ENCODE results near the gene GPC4. TPM values are rescaled to one million over a fixed set of nuclear protein-coding genes. Genes with fewer than 3 reads are reported as not detected.

GPC4 gene
- total RNA-seq, 1 experiment from 2014 or later = 1.2 TPM

DNA sequence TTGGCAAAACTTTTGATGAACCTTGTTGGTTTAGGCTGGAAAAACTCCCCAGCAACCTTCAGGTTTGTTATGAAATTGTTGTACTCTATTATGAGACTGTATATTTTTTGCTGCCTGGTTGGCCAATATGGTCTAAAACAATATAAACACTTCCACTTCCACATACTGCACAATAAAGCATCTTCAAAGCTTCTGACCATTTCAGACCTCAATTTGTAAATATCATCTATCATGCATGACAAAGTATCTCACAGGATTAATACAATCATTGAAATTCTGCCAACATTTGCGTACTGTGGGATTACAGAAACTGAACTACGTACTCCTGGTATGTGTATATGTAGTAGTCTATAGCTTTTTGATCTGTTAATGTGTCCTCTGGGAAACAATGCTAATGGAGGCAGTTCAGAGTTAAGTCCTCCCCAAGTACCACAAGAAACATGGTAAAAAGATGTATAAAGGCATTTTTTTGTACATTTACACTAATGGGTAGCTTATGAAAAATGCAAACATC lies 40.4 kb downstream of the GPC4 start:
- CTCF ChIA-PET = interaction anchor here (0.7 kb wide), 1 partner anchor 321 kb away, joined by 3 read pairs; no protein-coding TSS in a partner anchor
- Histone ChIP-seq H3K9me3 (no peaks in the 10 kb centered on the region), H3K4me1 (no peaks in the 10 kb centered on the region), H3K27me3 (replicated peaks; ENCODE audit: control insufficient read depth, insufficient read depth, low read length) (no peaks in the 10 kb centered on the region), H3K4me3 (ENCODE audit: low read depth, low read length) (no peak overlapping the region), H3K36me3 (ENCODE audit: control insufficient read depth, insufficient read depth, low read length) (no peaks in the 10 kb centered on the region)
- no peak for TF ChIP-seq CTCF (IDR thresholded peaks at IDR 0.05; ENCODE audit: insufficient read depth in 1 of 2, low read depth in 1 of 2, low read length in 1 of 2, severe bottlenecking in 1 of 2, unreplicated experiment in 1 of 2)
- H3K27me3 Mint-ChIP-seq (ENCODE audit: insufficient read depth, unreplicated experiment) = no peaks in the 10 kb centered on the region
- no peak for DNase-seq
- POLR2A ChIA-PET = no interaction called here
- H3K9me3 Mint-ChIP-seq (ENCODE audit: unreplicated experiment) = no peaks in the 10 kb centered on the region
- intact Hi-C loops (cut with micrococcal nuclease; ENCODE audit: unreplicated experiment) = no loop called here
- H3K36me3 Mint-ChIP-seq (ENCODE audit: insufficient read depth, unreplicated experiment) = no peaks in the 10 kb centered on the region
- no peak overlapping the region for H3K27ac Mint-ChIP-seq (ENCODE audit: unreplicated experiment)
- H3K4me3 Mint-ChIP-seq (ENCODE audit: unreplicated experiment) = no peak overlapping the region
- no peaks in the 10 kb centered on the region for H3K4me1 Mint-ChIP-seq (ENCODE audit: low read depth, unreplicated experiment)
- no TSS peak for BruUV-seq (replicated peaks)

GRCh38 chrX:133373386-133374079 lies 41.8 kb downstream of the GPC4 start:
- Histone ChIP-seq H3K27me3 (replicated peaks; ENCODE audit: control insufficient read depth, insufficient read depth, low read length) (no peaks in the 10 kb centered on the region), H3K4me3 (ENCODE audit: low read depth, low read length) (no peak overlapping the region), H3K4me1 (no peaks in the 10 kb centered on the region), H3K36me3 (ENCODE audit: control insufficient read depth, insufficient read depth, low read length) (no peaks in the 10 kb centered on the region), H3K9me3 (no peaks in the 10 kb centered on the region)
- Mint-ChIP-seq H3K27me3 (ENCODE audit: insufficient read depth, unreplicated experiment) (no peaks in the 10 kb centered on the region), H3K27ac (ENCODE audit: unreplicated experiment) (no peak overlapping the region), H3K9me3 (ENCODE audit: unreplicated experiment) (no peaks in the 10 kb centered on the region), H3K4me1 (ENCODE audit: low read depth, unreplicated experiment) (no peaks in the 10 kb centered on the region), H3K4me3 (ENCODE audit: unreplicated experiment) (no peak overlapping the region), H3K36me3 (ENCODE audit: insufficient read depth, unreplicated experiment) (no peaks in the 10 kb centered on the region)
- BruUV-seq (replicated peaks) = no TSS peak
- POLR2A ChIA-PET = no interaction called here
- intact Hi-C loops (cut with micrococcal nuclease; ENCODE audit: unreplicated experiment) = no loop called here
- CTCF ChIA-PET = no interaction called here
- DNase-seq = no peak
- no peak for TF ChIP-seq CTCF (IDR thresholded peaks at IDR 0.05; ENCODE audit: insufficient read depth in 1 of 2, low read depth in 1 of 2, low read length in 1 of 2, severe bottlenecking in 1 of 2, unreplicated experiment in 1 of 2)

GRCh38 chrX:133370696-133371275 lies 44.5 kb downstream of the GPC4 start:
- Mint-ChIP-seq H3K27ac (ENCODE audit: unreplicated experiment) (no peak overlapping the region), H3K27me3 (ENCODE audit: insufficient read depth, unreplicated experiment) (no peaks in the 10 kb centered on the region), H3K4me1 (ENCODE audit: low read depth, unreplicated experiment) (no peaks in the 10 kb centered on the region), H3K9me3 (ENCODE audit: unreplicated experiment) (no peaks in the 10 kb centered on the region), H3K36me3 (ENCODE audit: insufficient read depth, unreplicated experiment) (no peaks in the 10 kb centered on the region), H3K4me3 (ENCODE audit: unreplicated experiment) (no peak overlapping the region)
- no peak for DNase-seq
- no peak for TF ChIP-seq CTCF (IDR thresholded peaks at IDR 0.05; ENCODE audit: insufficient read depth in 1 of 2, low read depth in 1 of 2, low read length in 1 of 2, severe bottlenecking in 1 of 2, unreplicated experiment in 1 of 2)
- BruUV-seq (replicated peaks) = no TSS peak
- intact Hi-C loops (cut with micrococcal nuclease; ENCODE audit: unreplicated experiment) = no loop called here
- no peaks in the 10 kb centered on the region for H3K27me3 ChIP-seq (replicated peaks; ENCODE audit: control insufficient read depth, insufficient read depth, low read length)
- ChIA-PET POLR2A (no interaction called here), CTCF (no interaction called here)
- no peaks in the 10 kb centered on the region for H3K36me3 ChIP-seq (ENCODE audit: control insufficient read depth, insufficient read depth, low read length)
- H3K4me1 ChIP-seq = no peaks in the 10 kb centered on the region
- no peak overlapping the region for H3K4me3 ChIP-seq (ENCODE audit: low read depth, low read length)
- no peaks in the 10 kb centered on the region for H3K9me3 ChIP-seq
